GM18502 (cell line): Measurements from ENCODE around the gene GALNT4.

Experiments
- ATAC-seq: cut with Tn5 transposase; IDR thresholded peaks from one replicate; pipeline ENCODE4 v1.9.1; 2021; ENCODE audit warnings: mild to moderate bottlenecking; ENCODE audit not compliant: unreplicated experiment, poor library complexity

Gene GALNT4

GRCh38 chr12:89538897-89539296 lies 14.3 kb upstream of the GALNT4 start:
- no peak for ATAC-seq

GRCh38 chr12:89537389-89537788 lies 12.8 kb upstream of the GALNT4 start:
- no peak for ATAC-seq

- ATAC-seq = peak; percentile 25
These were observed 5.1 kb upstream of the GALNT4 start for GRCh38 chr12:89529738-89530137.

- ATAC-seq = no peak
These were observed 3.8 kb upstream of the GALNT4 start for GRCh38 chr12:89528434-89528833.

GRCh38 chr12:89525824-89526770 lies 1.5 kb upstream of the GALNT4 start, which contains the start of gene POC1B:
Gene POC1B (minus strand): TSS chr12:89526047. CDS start chr12:89525895, 152 bp downstream.
- peak; percentile 68 for ATAC-seq

- ATAC-seq = peak; percentile 30
These were observed 768 bp upstream of the GALNT4 start for GRCh38 chr12:89525305-89525823.

GRCh38 chr12:89523843-89524540 lies 604 bp downstream of the GALNT4 start:
- no peak for ATAC-seq

GRCh38 chr12:89523393-89523792 lies 1.2 kb downstream of the GALNT4 start:
- no peak for ATAC-seq

- ATAC-seq = no peak
These were observed 3.0 kb downstream of the GALNT4 start for GRCh38 chr12:89521364-89522223.

GRCh38 chr12:89517720-89518119 lies 6.9 kb downstream of the GALNT4 start:
- no peak for ATAC-seq

- no peak for ATAC-seq
These were observed 8.0 kb downstream of the GALNT4 start for GRCh38 chr12:89516633-89517032.

GRCh38 chr12:89514751-89515150 lies 9.8 kb downstream of the GALNT4 start:
- peak; percentile 79 for ATAC-seq

- no peak for ATAC-seq
These were observed 11.1 kb downstream of the GALNT4 start for GRCh38 chr12:89513544-89513943.

- ATAC-seq = no peak
These were observed 17.4 kb downstream of the GALNT4 start for GRCh38 chr12:89507015-89507824.

GRCh38 chr12:89506050-89506449 lies 18.5 kb downstream of the GALNT4 start:
- no peak for ATAC-seq

GRCh38 chr12:89504560-89505346 lies 19.8 kb downstream of the GALNT4 start:
- no peak for ATAC-seq

GRCh38 chr12:89501793-89502192 lies 22.8 kb downstream of the GALNT4 start:
- no peak for ATAC-seq

- ATAC-seq = no peak
These were observed 24.7 kb downstream of the GALNT4 start for GRCh38 chr12:89499857-89500256.

GRCh38 chr12:89497467-89497866 lies 27.1 kb downstream of the GALNT4 start:
- ATAC-seq = no peak
